Measurements from ENCODE around the gene PHLDA2. TPM values are rescaled to one million over a fixed set of nuclear protein-coding genes. Genes with fewer than 3 reads are reported as not detected.
"Not testable (repeated sequence)": the region's sequence is repeated elsewhere in the genome, so short reads cannot be mapped to it uniquely, and the experiment has no call there.

Gene PHLDA2
- polyA plus RNA-seq, 1 of the 3 experiments (the other 2 are of a cell fraction) = 23.6 TPM

DNA sequence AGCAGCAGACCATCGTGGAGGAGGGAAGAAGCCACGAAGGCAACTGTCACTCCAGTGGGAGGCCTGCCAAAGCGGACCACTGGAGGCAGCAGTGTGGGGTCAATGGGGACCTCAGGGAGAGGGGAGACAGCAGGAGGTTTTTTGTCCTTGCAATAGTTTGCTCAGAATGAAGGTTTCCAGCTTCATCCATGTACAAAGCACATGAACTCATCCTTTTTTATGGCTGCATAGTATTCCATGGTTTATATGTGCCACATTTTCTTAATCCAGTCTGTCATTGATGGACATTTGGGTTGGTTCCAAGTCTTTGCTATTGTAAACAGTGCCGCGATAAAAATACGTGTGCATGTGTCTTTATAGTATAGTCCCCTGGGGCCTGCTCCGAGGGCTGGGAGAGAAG is 23.9 kb downstream of the PHLDA2 start:
- H3K27ac ChIP-seq (ENCODE audit: low read depth in 2 of 2, low read length in 1 of 2); H3K27me3 ChIP-seq (ENCODE audit: insufficient read depth); H3K9ac ChIP-seq; DNase-seq; H3F3A ChIP-seq (replicated peaks; ENCODE audit: insufficient read depth); H3K9me3 ChIP-seq; H3K9me2 ChIP-seq; H3K4me3 ChIP-seq (ENCODE audit: low read depth in 2 of 2, low read length in 1 of 2); H3K79me2 ChIP-seq (ENCODE audit: insufficient read depth); H4K20me1 ChIP-seq (ENCODE audit: insufficient read depth); H2AFZ ChIP-seq (ENCODE audit: low read depth); POLR2A ChIA-PET; H3K36me3 ChIP-seq (replicated peaks in 1 of 2; ENCODE audit: control insufficient read depth in 1 of 2, insufficient read depth in 2 of 2, low read length in 1 of 2); H3K4me2 ChIP-seq: not testable (repeated sequence)
- 93% methylated on average over 7 of the region's 7 CpGs for WGBS (ENCODE audit: low lambda C conversion rate)
- CTCF ChIA-PET = interaction anchor here (0.6 to 7.6 kb wide), 4 partner anchors 14 to 373 kb away, joined by 3 to 66 read pairs (median 30); partner anchors contain the start of gene PHLDA2
- peaks cover 4 to 15% of the 10 kb centered on the region in 2 experiments; a peak in 2 of 4 replicates for H3K4me1 ChIP-seq (ENCODE audit: control insufficient read depth in 1 of 2, insufficient read depth in 2 of 2, low read depth in 1 of 2, low read length in 1 of 2)

DNA sequence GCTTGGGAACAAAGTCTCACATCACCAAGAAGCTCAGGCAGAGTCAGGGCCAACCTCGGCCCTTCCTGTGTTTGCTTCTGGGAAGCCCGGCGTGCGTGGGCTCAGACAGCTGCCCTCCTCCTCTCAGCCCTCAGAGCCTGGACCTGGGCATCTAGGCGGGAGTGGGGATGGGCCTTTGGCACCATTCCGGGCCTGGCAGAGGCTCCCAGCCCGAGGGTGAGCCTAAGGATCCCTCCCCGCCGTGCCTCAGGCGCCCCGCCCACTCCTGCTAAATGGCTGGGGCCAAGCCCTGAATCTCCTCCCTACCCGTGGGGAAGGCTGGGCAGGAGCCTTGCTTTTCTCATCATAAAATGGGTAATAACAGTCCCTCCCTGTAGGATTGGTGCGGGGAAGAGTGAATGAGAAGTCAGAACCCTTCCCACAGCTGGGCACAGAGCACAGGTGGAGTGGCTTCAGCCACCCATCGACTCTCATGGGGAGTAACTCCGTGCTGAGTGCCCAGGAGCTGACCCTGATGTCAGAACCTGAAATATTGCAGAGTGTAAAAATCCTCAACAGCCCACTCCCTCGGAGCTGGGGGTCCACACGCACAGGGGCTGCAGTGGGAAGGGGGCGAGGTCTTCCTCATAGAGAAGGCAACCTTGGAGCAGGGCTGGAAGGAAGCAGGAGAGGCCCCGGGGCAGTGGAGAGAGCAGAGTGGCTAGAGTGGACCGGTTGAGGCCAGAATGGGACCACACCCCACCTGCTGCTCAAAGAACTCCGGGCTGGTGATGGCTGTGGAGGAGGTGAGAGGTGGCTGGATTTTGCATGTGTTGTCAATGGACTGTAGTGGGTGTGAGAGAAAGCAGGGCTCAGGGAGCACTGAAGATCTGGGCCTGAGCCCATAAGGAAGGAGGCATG is 24.8 kb downstream of the PHLDA2 start:
- TF ChIP-seq NRF1 (IDR thresholded peaks at IDR 0.05; ENCODE audit: low read depth, low read length) = no peak
- TF ChIP-seq GABPA (IDR thresholded peaks at IDR 0.05; ENCODE audit: low read depth) = no peak
- no peak for TF ChIP-seq EZH2phosphoT487 (IDR thresholded peaks at IDR 0.05; ENCODE audit: borderline replicate concordance, low read depth)
- TF ChIP-seq TEAD4 (IDR thresholded peaks at IDR 0.05; ENCODE audit: borderline replicate concordance, insufficient read depth) = no peak
- TF ChIP-seq, protein P1, sequence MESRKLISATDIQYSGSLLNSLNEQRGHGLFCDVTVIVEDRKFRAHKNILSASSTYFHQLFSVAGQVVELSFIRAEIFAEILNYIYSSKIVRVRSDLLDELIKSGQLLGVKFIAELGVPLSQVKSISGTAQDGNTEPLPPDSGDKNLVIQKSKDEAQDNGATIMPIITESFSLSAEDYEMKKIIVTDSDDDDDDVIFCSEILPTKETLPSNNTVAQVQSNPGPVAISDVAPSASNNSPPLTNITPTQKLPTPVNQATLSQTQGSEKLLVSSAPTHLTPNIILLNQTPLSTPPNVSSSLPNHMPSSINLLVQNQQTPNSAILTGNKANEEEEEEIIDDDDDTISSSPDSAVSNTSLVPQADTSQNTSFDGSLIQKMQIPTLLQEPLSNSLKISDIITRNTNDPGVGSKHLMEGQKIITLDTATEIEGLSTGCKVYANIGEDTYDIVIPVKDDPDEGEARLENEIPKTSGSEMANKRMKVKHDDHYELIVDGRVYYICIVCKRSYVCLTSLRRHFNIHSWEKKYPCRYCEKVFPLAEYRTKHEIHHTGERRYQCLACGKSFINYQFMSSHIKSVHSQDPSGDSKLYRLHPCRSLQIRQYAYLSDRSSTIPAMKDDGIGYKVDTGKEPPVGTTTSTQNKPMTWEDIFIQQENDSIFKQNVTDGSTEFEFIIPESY (IDR thresholded peaks at IDR 0.05; ENCODE audit: borderline replicate concordance, low read depth) = no peak
- TF ChIP-seq NFIC (IDR thresholded peaks at IDR 0.05; ENCODE audit: borderline replicate concordance) = no peak
- TF ChIP-seq, protein P2, sequence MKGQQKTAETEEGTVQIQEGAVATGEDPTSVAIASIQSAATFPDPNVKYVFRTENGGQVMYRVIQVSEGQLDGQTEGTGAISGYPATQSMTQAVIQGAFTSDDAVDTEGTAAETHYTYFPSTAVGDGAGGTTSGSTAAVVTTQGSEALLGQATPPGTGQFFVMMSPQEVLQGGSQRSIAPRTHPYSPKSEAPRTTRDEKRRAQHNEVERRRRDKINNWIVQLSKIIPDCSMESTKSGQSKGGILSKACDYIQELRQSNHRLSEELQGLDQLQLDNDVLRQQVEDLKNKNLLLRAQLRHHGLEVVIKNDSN (IDR thresholded peaks at IDR 0.05; ENCODE audit: borderline replicate concordance, low read depth) = no peak
- no peak for TF ChIP-seq RAD21 (IDR thresholded peaks at IDR 0.05; ENCODE audit: low read length)
- TF ChIP-seq, protein P3, sequence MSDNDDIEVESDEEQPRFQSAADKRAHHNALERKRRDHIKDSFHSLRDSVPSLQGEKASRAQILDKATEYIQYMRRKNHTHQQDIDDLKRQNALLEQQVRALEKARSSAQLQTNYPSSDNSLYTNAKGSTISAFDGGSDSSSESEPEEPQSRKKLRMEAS (IDR thresholded peaks at IDR 0.05; ENCODE audit: low read depth) = no peak
- no peak for TF ChIP-seq FOXM1 (IDR thresholded peaks at IDR 0.05; ENCODE audit: low read depth)
- no peak for TF ChIP-seq ELF1 (IDR thresholded peaks at IDR 0.05)
- TF ChIP-seq, protein P4, sequence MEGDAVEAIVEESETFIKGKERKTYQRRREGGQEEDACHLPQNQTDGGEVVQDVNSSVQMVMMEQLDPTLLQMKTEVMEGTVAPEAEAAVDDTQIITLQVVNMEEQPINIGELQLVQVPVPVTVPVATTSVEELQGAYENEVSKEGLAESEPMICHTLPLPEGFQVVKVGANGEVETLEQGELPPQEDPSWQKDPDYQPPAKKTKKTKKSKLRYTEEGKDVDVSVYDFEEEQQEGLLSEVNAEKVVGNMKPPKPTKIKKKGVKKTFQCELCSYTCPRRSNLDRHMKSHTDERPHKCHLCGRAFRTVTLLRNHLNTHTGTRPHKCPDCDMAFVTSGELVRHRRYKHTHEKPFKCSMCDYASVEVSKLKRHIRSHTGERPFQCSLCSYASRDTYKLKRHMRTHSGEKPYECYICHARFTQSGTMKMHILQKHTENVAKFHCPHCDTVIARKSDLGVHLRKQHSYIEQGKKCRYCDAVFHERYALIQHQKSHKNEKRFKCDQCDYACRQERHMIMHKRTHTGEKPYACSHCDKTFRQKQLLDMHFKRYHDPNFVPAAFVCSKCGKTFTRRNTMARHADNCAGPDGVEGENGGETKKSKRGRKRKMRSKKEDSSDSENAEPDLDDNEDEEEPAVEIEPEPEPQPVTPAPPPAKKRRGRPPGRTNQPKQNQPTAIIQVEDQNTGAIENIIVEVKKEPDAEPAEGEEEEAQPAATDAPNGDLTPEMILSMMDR (IDR thresholded peaks at IDR 0.05) = no peak
- TF ChIP-seq RXRA (IDR thresholded peaks at IDR 0.05; ENCODE audit: borderline replicate concordance, low read depth) = no peak
- no peak for TF ChIP-seq FOXJ3 (CRISPR knock-in tag; IDR thresholded peaks at IDR 0.05)
- no peak for TF ChIP-seq GATA2 (CRISPR knock-in tag; IDR thresholded peaks at IDR 0.05)
- H3K79me2 ChIP-seq (ENCODE audit: insufficient read depth) = no peaks in the 10 kb centered on the region
- peaks cover 7% of the 10 kb centered on the region for H3F3A ChIP-seq (replicated peaks; ENCODE audit: insufficient read depth)
- H3K4me3 ChIP-seq (ENCODE audit: low read depth in 2 of 2, low read length in 1 of 2) = no peak overlapping the region
- no peaks in the 10 kb centered on the region for H3K36me3 ChIP-seq (replicated peaks in 1 of 2; ENCODE audit: control insufficient read depth in 1 of 2, insufficient read depth in 2 of 2, low read length in 1 of 2)
- no peaks in the 10 kb centered on the region for H3K9me2 ChIP-seq
- no peak overlapping the region for H3K4me2 ChIP-seq
- no peak for DNase-seq
- no peak overlapping the region for H3K27ac ChIP-seq (ENCODE audit: low read depth in 2 of 2, low read length in 1 of 2)
- no peak overlapping the region for H2AFZ ChIP-seq (ENCODE audit: low read depth)
- no peaks in the 10 kb centered on the region for H3K27me3 ChIP-seq (ENCODE audit: insufficient read depth)
- ChIA-PET CTCF (interaction anchor here (0.8 to 7.6 kb wide), 7 partner anchors 8 to 484 kb away, joined by 3 to 66 read pairs (median 3); partner anchors contain the start of gene PHLDA2), POLR2A (interaction anchor here (0.6 kb wide), 1 partner anchor 125 kb away, joined by 3 read pairs; no protein-coding TSS in a partner anchor)
- no peaks in the 10 kb centered on the region for H3K9me3 ChIP-seq
- no peaks in the 10 kb centered on the region for H4K20me1 ChIP-seq (ENCODE audit: insufficient read depth)
- WGBS (ENCODE audit: low lambda C conversion rate) = 76% methylated on average over 9 of the region's 21 CpGs
- peaks cover 8 to 17% of the 10 kb centered on the region in 2 experiments; a peak in 3 of 4 replicates for H3K4me1 ChIP-seq (ENCODE audit: control insufficient read depth in 1 of 2, insufficient read depth in 2 of 2, low read depth in 1 of 2, low read length in 1 of 2)
- H3K9ac ChIP-seq = no peak overlapping the region
